Measurements from ENCODE around the gene CFAP91. TPM values are rescaled to one million over a fixed set of nuclear protein-coding genes. Genes with fewer than 3 reads are reported as not detected.
A peak's percentile ranks its signal among the peaks of the same experiment; 100 is the strongest.

CFAP91 gene
- total RNA-seq, 1 experiment from 2014 or later, result 0.90 TPM

DNA sequence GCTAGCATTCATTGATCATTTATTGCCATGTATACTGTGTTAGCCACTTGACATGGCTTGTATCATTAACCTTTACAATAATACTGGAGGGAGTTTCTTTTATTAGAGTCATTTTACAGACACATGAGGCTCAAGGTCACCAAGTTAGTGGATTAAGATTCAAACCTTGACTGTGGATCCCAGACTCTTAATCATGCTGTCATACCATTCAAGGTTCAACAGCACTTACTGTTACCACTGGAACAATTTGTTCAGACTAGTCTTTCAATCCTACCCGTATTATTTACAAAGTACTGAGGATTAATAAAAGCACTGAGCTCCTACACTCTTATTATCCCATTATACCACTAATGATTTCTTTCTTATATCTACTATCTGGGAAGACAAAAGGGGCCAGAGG is 26.8 kb upstream of the CFAP91 start:
- TF ChIP-seq, protein P1, sequence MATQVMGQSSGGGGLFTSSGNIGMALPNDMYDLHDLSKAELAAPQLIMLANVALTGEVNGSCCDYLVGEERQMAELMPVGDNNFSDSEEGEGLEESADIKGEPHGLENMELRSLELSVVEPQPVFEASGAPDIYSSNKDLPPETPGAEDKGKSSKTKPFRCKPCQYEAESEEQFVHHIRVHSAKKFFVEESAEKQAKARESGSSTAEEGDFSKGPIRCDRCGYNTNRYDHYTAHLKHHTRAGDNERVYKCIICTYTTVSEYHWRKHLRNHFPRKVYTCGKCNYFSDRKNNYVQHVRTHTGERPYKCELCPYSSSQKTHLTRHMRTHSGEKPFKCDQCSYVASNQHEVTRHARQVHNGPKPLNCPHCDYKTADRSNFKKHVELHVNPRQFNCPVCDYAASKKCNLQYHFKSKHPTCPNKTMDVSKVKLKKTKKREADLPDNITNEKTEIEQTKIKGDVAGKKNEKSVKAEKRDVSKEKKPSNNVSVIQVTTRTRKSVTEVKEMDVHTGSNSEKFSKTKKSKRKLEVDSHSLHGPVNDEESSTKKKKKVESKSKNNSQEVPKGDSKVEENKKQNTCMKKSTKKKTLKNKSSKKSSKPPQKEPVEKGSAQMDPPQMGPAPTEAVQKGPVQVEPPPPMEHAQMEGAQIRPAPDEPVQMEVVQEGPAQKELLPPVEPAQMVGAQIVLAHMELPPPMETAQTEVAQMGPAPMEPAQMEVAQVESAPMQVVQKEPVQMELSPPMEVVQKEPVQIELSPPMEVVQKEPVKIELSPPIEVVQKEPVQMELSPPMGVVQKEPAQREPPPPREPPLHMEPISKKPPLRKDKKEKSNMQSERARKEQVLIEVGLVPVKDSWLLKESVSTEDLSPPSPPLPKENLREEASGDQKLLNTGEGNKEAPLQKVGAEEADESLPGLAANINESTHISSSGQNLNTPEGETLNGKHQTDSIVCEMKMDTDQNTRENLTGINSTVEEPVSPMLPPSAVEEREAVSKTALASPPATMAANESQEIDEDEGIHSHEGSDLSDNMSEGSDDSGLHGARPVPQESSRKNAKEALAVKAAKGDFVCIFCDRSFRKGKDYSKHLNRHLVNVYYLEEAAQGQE (IDR thresholded peaks at IDR 0.05; ENCODE audit: insufficient read depth in 1 of 2, low read depth in 2 of 2, low read length in 1 of 2), result no peak
- TF ChIP-seq, protein P2, sequence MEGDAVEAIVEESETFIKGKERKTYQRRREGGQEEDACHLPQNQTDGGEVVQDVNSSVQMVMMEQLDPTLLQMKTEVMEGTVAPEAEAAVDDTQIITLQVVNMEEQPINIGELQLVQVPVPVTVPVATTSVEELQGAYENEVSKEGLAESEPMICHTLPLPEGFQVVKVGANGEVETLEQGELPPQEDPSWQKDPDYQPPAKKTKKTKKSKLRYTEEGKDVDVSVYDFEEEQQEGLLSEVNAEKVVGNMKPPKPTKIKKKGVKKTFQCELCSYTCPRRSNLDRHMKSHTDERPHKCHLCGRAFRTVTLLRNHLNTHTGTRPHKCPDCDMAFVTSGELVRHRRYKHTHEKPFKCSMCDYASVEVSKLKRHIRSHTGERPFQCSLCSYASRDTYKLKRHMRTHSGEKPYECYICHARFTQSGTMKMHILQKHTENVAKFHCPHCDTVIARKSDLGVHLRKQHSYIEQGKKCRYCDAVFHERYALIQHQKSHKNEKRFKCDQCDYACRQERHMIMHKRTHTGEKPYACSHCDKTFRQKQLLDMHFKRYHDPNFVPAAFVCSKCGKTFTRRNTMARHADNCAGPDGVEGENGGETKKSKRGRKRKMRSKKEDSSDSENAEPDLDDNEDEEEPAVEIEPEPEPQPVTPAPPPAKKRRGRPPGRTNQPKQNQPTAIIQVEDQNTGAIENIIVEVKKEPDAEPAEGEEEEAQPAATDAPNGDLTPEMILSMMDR (IDR thresholded peaks at IDR 0.05), result no peak
- TF ChIP-seq SIN3A (IDR thresholded peaks at IDR 0.05; ENCODE audit: borderline replicate concordance, insufficient read depth, low read depth, low read length) (no peak), POLR2AphosphoS5 (IDR thresholded peaks at IDR 0.05; ENCODE audit: low read depth, low read length) (no peak), TCF7L2 (IDR thresholded peaks at IDR 0.05; ENCODE audit: low read depth, low read length) (no peak)
- DNase-seq (ENCODE audit: low read depth, low spot score) (no peak), ATAC-seq (no peak)
- intact Hi-C loops (cut with micrococcal nuclease; ENCODE audit: unreplicated experiment), result no loop called here
- CTCF ChIA-PET, result interaction anchor here (0.5 kb wide), 1 partner anchor 116 kb away, joined by 7 read pairs; no protein-coding TSS in a partner anchor
- peak overlapping the region; percentile 76 to 78 for H3K4me3 ChIP-seq (ENCODE audit: low read depth in 2 of 2, low read length in 2 of 2)
- peaks cover 13% of the 10 kb centered on the region for H3K4me1 ChIP-seq (ENCODE audit: control insufficient read depth, insufficient read depth, low read length)
- TSS peak; percentile 74 for BruUV-seq (replicated peaks)
- peak overlapping the region; percentile 98 for H3K27ac ChIP-seq (ENCODE audit: low read length)
- H3K36me3 ChIP-seq (ENCODE audit: control insufficient read depth, insufficient read depth, low read length), result peaks cover 21% of the 10 kb centered on the region
- H3K9me3 ChIP-seq (ENCODE audit: control insufficient read depth, insufficient read depth, low read depth, low read length), result no peaks in the 10 kb centered on the region
- no peaks in the 10 kb centered on the region for H3K27me3 ChIP-seq (ENCODE audit: control insufficient read depth, insufficient read depth, low read length)
- POLR2A ChIA-PET, result no interaction called here
- in situ Hi-C loops (cut with HindIII; ENCODE audit: low pct_unique_long_range_greater_than_20kb, low sequenced_read_pairs), result no loop called here

DNA sequence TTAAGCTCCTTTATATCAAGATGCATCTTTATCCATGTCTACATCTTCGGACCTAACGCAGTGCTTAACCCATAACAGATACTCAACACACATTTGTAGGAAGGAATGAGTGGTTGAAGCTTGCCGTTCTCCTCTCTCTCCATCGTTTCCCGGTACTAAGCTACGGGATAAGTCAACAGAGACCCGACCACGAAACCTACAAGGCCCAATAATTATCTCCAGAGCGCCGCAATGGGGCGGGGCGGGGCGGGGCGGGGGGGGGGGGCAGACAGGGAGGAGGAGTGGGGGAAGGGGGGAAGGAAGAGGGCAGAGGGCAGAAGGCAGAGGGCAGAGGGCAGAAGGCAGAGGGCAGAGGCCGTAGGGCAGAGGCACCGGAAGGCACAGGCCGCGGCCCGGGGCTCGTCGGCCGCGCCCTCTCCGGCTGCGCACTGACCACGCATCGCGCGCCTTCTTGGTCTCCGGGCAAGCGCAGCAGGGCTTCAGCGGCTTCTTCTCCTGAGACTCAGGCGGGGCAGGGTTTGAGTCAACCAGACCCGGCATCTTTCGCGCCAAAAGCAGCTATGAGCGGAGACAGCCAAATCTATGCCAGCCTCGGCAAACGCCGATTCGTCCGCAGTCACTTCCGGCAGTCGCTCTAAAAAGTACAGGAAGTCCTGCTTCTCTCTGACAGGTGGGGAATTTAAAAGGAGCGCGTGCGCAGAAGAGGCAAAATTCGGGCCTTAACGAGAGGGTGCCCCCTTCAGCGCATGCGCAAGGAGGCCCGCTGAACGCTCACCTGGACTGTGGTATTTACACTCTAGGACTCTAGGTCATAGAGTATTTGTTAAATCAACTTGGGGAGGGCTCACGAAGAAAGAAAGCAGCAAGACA is 25.8 kb upstream of the CFAP91 start, which contains the start of gene COX17:
COX17 (minus strand) TSS at position 636 of the 870 bp plus-strand sequence; CDS start at position 540, 96 bp downstream.
- Histone ChIP-seq H3K9me3 (ENCODE audit: control insufficient read depth, insufficient read depth, low read depth, low read length) (no peaks in the 10 kb centered on the region), H3K4me1 (ENCODE audit: control insufficient read depth, insufficient read depth, low read length) (peaks cover 13% of the 10 kb centered on the region), H3K27ac (ENCODE audit: low read length) (peak within 1 kb of the TSS; percentile 98), H3K36me3 (ENCODE audit: control insufficient read depth, insufficient read depth, low read length) (peaks cover 14% of the 10 kb centered on the region), H3K4me3 (ENCODE audit: low read depth in 2 of 2, low read length in 2 of 2) (peak within 1 kb of the TSS; percentile 76 to 78), H3K27me3 (ENCODE audit: control insufficient read depth, insufficient read depth, low read length) (no peaks in the 10 kb centered on the region)
- CTCF ChIA-PET, result no interaction called here
- intact Hi-C loops (cut with micrococcal nuclease; ENCODE audit: unreplicated experiment) (no loop called here), in situ Hi-C loops (cut with HindIII; ENCODE audit: low pct_unique_long_range_greater_than_20kb, low sequenced_read_pairs) (no loop called here)
- no TSS peak for BruUV-seq (replicated peaks)
- TF ChIP-seq, protein P1 (IDR thresholded peaks at IDR 0.05; ENCODE audit: insufficient read depth in 1 of 2, low read depth in 2 of 2, low read length in 1 of 2), result no peak
- TF ChIP-seq TCF7L2 (IDR thresholded peaks at IDR 0.05; ENCODE audit: low read depth, low read length), result no peak
- 0 out of 2 replicates have a peak, but pooled peaks have one; percentile 65 for TF ChIP-seq POLR2AphosphoS5 (IDR thresholded peaks at IDR 0.05; ENCODE audit: low read depth, low read length)
- TF ChIP-seq, protein P2 (IDR thresholded peaks at IDR 0.05), result no peak
- 0 out of 2 replicates have a peak, but pooled peaks have one; percentile 69 for TF ChIP-seq SIN3A (IDR thresholded peaks at IDR 0.05; ENCODE audit: borderline replicate concordance, insufficient read depth, low read depth, low read length)
- peak; percentile 84 for DNase-seq (ENCODE audit: low read depth, low spot score)
- POLR2A ChIA-PET, result interaction anchor here (0.7 kb wide), 1 partner anchor 1091 kb away, joined by 6 read pairs; no protein-coding TSS in a partner anchor
- ATAC-seq, result peak; percentile 96
